Stimulated activated naive CD4-positive, alpha-beta T cell (primary cell): ENCODE data around the gene CENPV.
"Not testable (repeated sequence)": the region's sequence is repeated elsewhere in the genome, so short reads cannot be mapped to it uniquely, and the experiment has no call there.

Experiments used
- DNase-seq, 6 experiments: peaks; one replicate each; lab custom pipeline; 2025; lab: John Stamatoyannopoulos, UW

Gene CENPV

GRCh38 chr17:16353317-16354174 is at the start of gene CENPV:
TSS of gene CENPV (minus strand) at chr17:16353469. CDS start at chr17:16353436, 33 bp downstream.
- DNase-seq, result peak; percentile 34 to 78 (median 70)

- DNase-seq, result no peak
Observed at GRCh38 chr17:16398270-16399267, 45.3 kb upstream of the CENPV start.

GRCh38 chr17:16396693-16397092 is 43.4 kb upstream of the CENPV start:
- DNase-seq, result not testable (repeated sequence)

- not testable (repeated sequence) for DNase-seq
Observed at GRCh38 chr17:16395887-16396286, 42.6 kb upstream of the CENPV start.

GRCh38 chr17:16392491-16392890 is 39.2 kb upstream of the CENPV start:
- DNase-seq, result not testable (repeated sequence)

GRCh38 chr17:16391451-16391850 is 38.2 kb upstream of the CENPV start:
- DNase-seq, result no peak

GRCh38 chr17:16386126-16386507 is 32.8 kb upstream of the CENPV start:
- DNase-seq, result not testable (repeated sequence)

GRCh38 chr17:16384557-16384956 is 31.3 kb upstream of the CENPV start:
- no peak for DNase-seq

- no peak for DNase-seq
Observed at GRCh38 chr17:16383772-16384287, 30.6 kb upstream of the CENPV start.

GRCh38 chr17:16383216-16383615 is 29.9 kb upstream of the CENPV start:
- no peak for DNase-seq

GRCh38 chr17:16381496-16381820 is 28.2 kb upstream of the CENPV start:
- DNase-seq, result peak in 1 of 6 experiments; percentile 49

- peak; percentile 86 to 98 (median 94) for DNase-seq
Observed at GRCh38 chr17:16380640-16381495, 27.6 kb upstream of the CENPV start, which contains the start of gene UBB. TSS of gene UBB (plus strand) at chr17:16381091. CDS start at chr17:16381908, 817 bp downstream.

GRCh38 chr17:16379654-16380053 is 26.4 kb upstream of the CENPV start:
- DNase-seq, result no peak

- no peak for DNase-seq
Observed at GRCh38 chr17:16378636-16379282, 25.5 kb upstream of the CENPV start.

GRCh38 chr17:16377941-16378341 is 24.7 kb upstream of the CENPV start:
- DNase-seq, result no peak

- no peak for DNase-seq
Observed at GRCh38 chr17:16374146-16374938, 21.1 kb upstream of the CENPV start.

GRCh38 chr17:16371742-16372141 is 18.5 kb upstream of the CENPV start:
- no peak for DNase-seq

- no peak for DNase-seq
Observed at GRCh38 chr17:16364625-16365024, 11.4 kb upstream of the CENPV start.

GRCh38 chr17:16363749-16364536 is 10.7 kb upstream of the CENPV start:
- DNase-seq, result peak; percentile 22 to 72 (median 58)
